Measurements from ENCODE around the gene PTPRM.

DNA sequence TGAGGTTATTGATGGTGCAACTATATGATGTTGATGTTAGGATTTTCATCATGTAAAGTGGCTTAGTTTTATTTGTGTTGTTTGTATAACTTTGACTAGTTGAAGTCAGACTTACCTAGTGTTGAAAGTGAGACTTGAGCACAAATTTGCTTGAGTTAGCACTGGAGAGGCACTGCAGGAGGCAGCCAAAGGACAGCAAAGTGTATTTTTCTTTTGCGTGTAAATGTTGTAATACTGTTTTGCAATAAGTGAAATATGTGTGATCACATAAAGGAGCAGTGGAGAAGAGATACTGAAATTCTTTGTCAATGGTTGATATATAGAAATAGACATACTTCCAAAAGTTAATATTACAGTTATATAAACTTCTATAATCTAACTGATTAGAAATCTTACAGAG lies 710.2 kb downstream of the PTPRM start:
- TF ChIP-seq, protein P1, sequence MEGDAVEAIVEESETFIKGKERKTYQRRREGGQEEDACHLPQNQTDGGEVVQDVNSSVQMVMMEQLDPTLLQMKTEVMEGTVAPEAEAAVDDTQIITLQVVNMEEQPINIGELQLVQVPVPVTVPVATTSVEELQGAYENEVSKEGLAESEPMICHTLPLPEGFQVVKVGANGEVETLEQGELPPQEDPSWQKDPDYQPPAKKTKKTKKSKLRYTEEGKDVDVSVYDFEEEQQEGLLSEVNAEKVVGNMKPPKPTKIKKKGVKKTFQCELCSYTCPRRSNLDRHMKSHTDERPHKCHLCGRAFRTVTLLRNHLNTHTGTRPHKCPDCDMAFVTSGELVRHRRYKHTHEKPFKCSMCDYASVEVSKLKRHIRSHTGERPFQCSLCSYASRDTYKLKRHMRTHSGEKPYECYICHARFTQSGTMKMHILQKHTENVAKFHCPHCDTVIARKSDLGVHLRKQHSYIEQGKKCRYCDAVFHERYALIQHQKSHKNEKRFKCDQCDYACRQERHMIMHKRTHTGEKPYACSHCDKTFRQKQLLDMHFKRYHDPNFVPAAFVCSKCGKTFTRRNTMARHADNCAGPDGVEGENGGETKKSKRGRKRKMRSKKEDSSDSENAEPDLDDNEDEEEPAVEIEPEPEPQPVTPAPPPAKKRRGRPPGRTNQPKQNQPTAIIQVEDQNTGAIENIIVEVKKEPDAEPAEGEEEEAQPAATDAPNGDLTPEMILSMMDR (IDR thresholded peaks at IDR 0.05): no peak
- TF ChIP-seq POLR2A (IDR thresholded peaks at IDR 0.05): no peak

All from lower leg skin (tissue), 3 donors.